OCI-LY1 (cell line): ENCODE measurements around the gene CELA2A.

Experiments
- H2AFZ ChIP-seq: fragments of 200-600 bp; sonication (generic), shearing (Covaris generic); 2 replicates; pipeline ENCODE4 v1.6.0; 2014; ENCODE audit warnings: antibody characterized with exemption, mild to moderate bottlenecking, low read length
- H3F3A ChIP-seq: fragments of 200-600 bp; sonication (generic), shearing (Covaris generic); 2 replicates; pipeline ENCODE4 v1.6.0; 2014; ENCODE audit warnings: mild to moderate bottlenecking, antibody characterized with exemption, low read length, moderate library complexity; ENCODE audit not compliant: insufficient read depth
- H3K27ac ChIP-seq: fragments of 200-600 bp; sonication (generic); 2 replicates; pipeline ENCODE4 v1.5.1; 2014; ENCODE audit warnings: low read length, mixed run types, mild to moderate bottlenecking, low read depth; ENCODE audit not compliant: poor library complexity, severe bottlenecking
- H3K27me3 ChIP-seq: fragments of 200-600 bp; sonication (generic); 2 replicates; pipeline ENCODE4 v1.6.0; 2014; ENCODE audit warnings: antibody characterized with exemption, mild to moderate bottlenecking, low read length, moderate library complexity; ENCODE audit not compliant: insufficient read depth
- H3K36me3 ChIP-seq: fragments of 200-600 bp; sonication (generic); 2 replicates; pipeline ENCODE4 v1.6.1; 2014; ENCODE audit warnings: mild to moderate bottlenecking, antibody characterized with exemption, low read length, moderate library complexity, mixed read lengths; ENCODE audit not compliant: insufficient read depth
- H3K4me1 ChIP-seq: fragments of 200-600 bp; sonication (generic); 2 replicates; pipeline ENCODE4 v1.5.1; 2014; ENCODE audit warnings: mild to moderate bottlenecking, low read length, moderate library complexity; ENCODE audit not compliant: insufficient read depth, severe bottlenecking
- H3K4me2 ChIP-seq: fragments of 200-600 bp; sonication (generic), shearing (Covaris generic); 2 replicates; pipeline ENCODE4 v1.6.1; 2014; ENCODE audit warnings: low read length
- H3K4me3 ChIP-seq: fragments of 200-600 bp; sonication (generic); 2 replicates; pipeline ENCODE4 v1.5.1; 2014; ENCODE audit warnings: low read length, low read depth, mild to moderate bottlenecking, mixed read lengths; ENCODE audit not compliant: poor library complexity, severe bottlenecking
- H3K79me2 ChIP-seq: fragments of 200-600 bp; shearing (Covaris generic); 2 replicates; pipeline ENCODE4 v1.6.1; 2016; ENCODE audit warnings: mixed run types, low read length, mixed read lengths; ENCODE audit not compliant: insufficient read depth
- H3K9ac ChIP-seq: fragments of 200-600 bp; sonication (generic), shearing (Covaris generic); 2 replicates; pipeline ENCODE4 v1.6.1; 2014; ENCODE audit warnings: mild to moderate bottlenecking, low read length, mixed read lengths
- H3K9me2 ChIP-seq: fragments of 200-600 bp; sonication (generic), shearing (Covaris generic); 2 replicates; pipeline ENCODE4 v1.6.1; 2014; ENCODE audit warnings: low read depth, mild to moderate bottlenecking, low read length, mixed read lengths
- H3K9me3 ChIP-seq: fragments of 200-600 bp; shearing (Covaris generic); 2 replicates; pipeline ENCODE4 v1.6.1; 2014; ENCODE audit warnings: low read length, mixed read lengths
- H4K20me1 ChIP-seq: fragments of 200-600 bp; sonication (generic), shearing (Covaris generic); 2 replicates; pipeline ENCODE4 v1.6.0; 2016; ENCODE audit warnings: mild to moderate bottlenecking, low read length; ENCODE audit not compliant: insufficient read depth
- CTCF ChIP-seq: fragments of 200-600 bp; sonication (generic), shearing (Covaris generic); IDR thresholded peaks from 2 replicates; pipeline ENCODE4 v1.5.1; 2017; ENCODE audit warnings: mild to moderate bottlenecking, antibody characterized with exemption, low read length, moderate library complexity, mixed read lengths
- EZH2 ChIP-seq: fragments of 200-600 bp; sonication (generic), shearing (Covaris generic); IDR thresholded peaks from 2 replicates; pipeline ENCODE4 v1.8.0; 2017; ENCODE audit warnings: borderline replicate concordance, mixed run types, mild to moderate bottlenecking, antibody characterized with exemption, low read length, moderate library complexity, mixed read lengths

CELA2A gene

GRCh38 chr1:15493869-15494390 is 37.4 kb downstream of the CELA2A start:
- no peaks in the 10 kb centered on the region for H3K9me3 ChIP-seq
- H2AFZ ChIP-seq = no peak overlapping the region
- no peaks in the 10 kb centered on the region; the same call in 1 of the 2 replicates for H3F3A ChIP-seq
- no peaks in the 10 kb centered on the region for H3K4me1 ChIP-seq
- no peaks in the 10 kb centered on the region for H3K9me2 ChIP-seq
- no peak overlapping the region for H3K27ac ChIP-seq
- no peaks in the 10 kb centered on the region for H4K20me1 ChIP-seq
- no peaks in the 10 kb centered on the region for H3K79me2 ChIP-seq
- TF ChIP-seq CTCF = no peak
- TF ChIP-seq EZH2 = no peak
- H3K36me3 ChIP-seq = no peaks in the 10 kb centered on the region
- H3K4me3 ChIP-seq = no peak overlapping the region
- no peak overlapping the region for H3K9ac ChIP-seq
- no peak overlapping the region for H3K4me2 ChIP-seq
- no peaks in the 10 kb centered on the region for H3K27me3 ChIP-seq

- Histone ChIP-seq H3K9me3 (no peaks in the 10 kb centered on the region), H3K36me3 (no peaks in the 10 kb centered on the region), H4K20me1 (no peaks in the 10 kb centered on the region), H3F3A (no peaks in the 10 kb centered on the region; the same call in 1 of the 2 replicates), H3K27me3 (no peaks in the 10 kb centered on the region), H3K9me2 (no peaks in the 10 kb centered on the region), H3K4me1 (no peaks in the 10 kb centered on the region), H3K9ac (no peak overlapping the region), H3K27ac (no peak overlapping the region), H3K79me2 (no peaks in the 10 kb centered on the region), H2AFZ (no peak overlapping the region), H3K4me2 (no peak overlapping the region), H3K4me3 (no peak overlapping the region)
- TF ChIP-seq EZH2 (no peak), CTCF (no peak)
These were observed 43.9 kb downstream of the CELA2A start for GRCh38 chr1:15500184-15501178.

GRCh38 chr1:15501208-15502032 is 44.9 kb downstream of the CELA2A start:
- Histone ChIP-seq H3K4me2 (no peak overlapping the region), H3K27ac (no peak overlapping the region), H3K4me3 (no peak overlapping the region), H3K9me3 (no peaks in the 10 kb centered on the region), H4K20me1 (no peaks in the 10 kb centered on the region), H3F3A (no peaks in the 10 kb centered on the region), H3K4me1 (no peaks in the 10 kb centered on the region), H3K27me3 (no peaks in the 10 kb centered on the region), H3K9me2 (no peaks in the 10 kb centered on the region), H2AFZ (no peak overlapping the region), H3K79me2 (no peaks in the 10 kb centered on the region), H3K36me3 (no peaks in the 10 kb centered on the region), H3K9ac (no peak overlapping the region)
- no peak for TF ChIP-seq EZH2
- peak; percentile 80 for TF ChIP-seq CTCF
